ENCODE results near the gene MBNL2. TPM values are rescaled to one million over a fixed set of nuclear protein-coding genes. Genes with fewer than 3 reads are reported as not detected.

The MBNL2 gene
- total RNA-seq, 1 experiment from 2014 or later: 74.3 TPM

DNA sequence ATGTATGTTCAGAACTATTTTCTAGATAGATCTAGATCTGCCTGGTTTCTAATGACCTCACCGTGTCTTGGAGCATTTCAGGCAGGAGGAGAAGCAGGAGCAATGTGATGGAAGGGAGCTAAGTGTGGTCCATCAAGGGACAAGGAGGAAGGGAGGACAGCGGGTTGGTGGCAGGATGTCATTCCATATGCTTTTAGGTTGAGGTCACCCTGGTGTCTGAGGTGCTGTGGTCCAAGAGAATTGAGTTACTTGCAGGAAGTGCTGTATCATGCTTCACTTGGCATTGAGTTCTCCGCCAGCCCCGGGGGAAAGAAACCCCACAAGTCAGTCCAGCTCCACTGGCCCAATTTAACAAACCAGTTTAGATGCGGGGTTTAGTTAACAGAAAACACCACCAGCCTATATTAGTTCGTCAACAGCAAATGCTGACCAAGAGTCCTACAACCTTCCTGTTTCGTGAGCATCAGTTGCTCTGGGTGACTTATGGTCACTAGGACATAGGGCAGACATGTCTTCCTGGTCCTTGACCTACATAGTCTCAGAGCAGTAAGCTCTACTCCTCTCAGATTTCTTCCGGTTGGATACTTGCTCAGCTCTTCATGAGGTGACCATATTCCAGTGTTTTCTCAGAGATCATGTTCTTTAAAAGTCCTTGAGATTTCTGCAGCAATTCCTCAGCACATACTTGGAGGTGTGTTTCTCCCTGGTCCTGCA is 79.4 kb downstream of the MBNL2 start:
- no peak for TF ChIP-seq CTCF (IDR thresholded peaks at IDR 0.05; ENCODE audit: unreplicated experiment)
- Mint-ChIP-seq H3K27me3 (ENCODE audit: insufficient read depth, unreplicated experiment) (no peaks in the 10 kb centered on the region), H3K36me3 (ENCODE audit: insufficient read depth, unreplicated experiment) (no peaks in the 10 kb centered on the region), H3K4me3 (ENCODE audit: unreplicated experiment) (no peak overlapping the region), H3K27ac (ENCODE audit: low read depth, unreplicated experiment) (no peak overlapping the region), H3K9me3 (ENCODE audit: unreplicated experiment) (no peaks in the 10 kb centered on the region), H3K4me1 (ENCODE audit: insufficient read depth, unreplicated experiment) (peaks cover 25% of the 10 kb centered on the region)
- intact Hi-C loops (cut with micrococcal nuclease): no loop called here
- ChIA-PET POLR2A (interaction anchor here (0.6 to 0.9 kb wide), 4 partner anchors 26 to 80 kb away, joined by 3 to 4 read pairs (median 3); no protein-coding TSS in a partner anchor), CTCF (interaction anchor here (0.7 to 1.3 kb wide), 4 partner anchors 9 to 191 kb away, joined by 3 to 5 read pairs (median 4); no protein-coding TSS in a partner anchor)
- DNase-seq (ENCODE audit: unreplicated experiment): no peak
- no TSS peak for BruUV-seq (replicated peaks)

- Mint-ChIP-seq H3K4me3 (ENCODE audit: unreplicated experiment) (no peak overlapping the region), H3K9me3 (ENCODE audit: unreplicated experiment) (no peaks in the 10 kb centered on the region), H3K36me3 (ENCODE audit: insufficient read depth, unreplicated experiment) (no peaks in the 10 kb centered on the region), H3K4me1 (ENCODE audit: insufficient read depth, unreplicated experiment) (peaks cover 18% of the 10 kb centered on the region), H3K27ac (ENCODE audit: low read depth, unreplicated experiment) (no peak overlapping the region), H3K27me3 (ENCODE audit: insufficient read depth, unreplicated experiment) (no peaks in the 10 kb centered on the region)
- POLR2A ChIA-PET: interaction anchor here (0.6 to 2.4 kb wide), 3 partner anchors 78 to 362 kb away, joined by 3 to 8 read pairs (median 3); no protein-coding TSS in a partner anchor
- DNase-seq (ENCODE audit: unreplicated experiment): peak; percentile 44
- no TSS peak for BruUV-seq (replicated peaks)
- TF ChIP-seq CTCF (IDR thresholded peaks at IDR 0.05; ENCODE audit: unreplicated experiment): no peak
- intact Hi-C loops (cut with micrococcal nuclease): no loop called here
- CTCF ChIA-PET: interaction anchor here (0.6 to 1.2 kb wide), 5 partner anchors 8 to 192 kb away, joined by 3 to 5 read pairs (median 3); no protein-coding TSS in a partner anchor
Measured at GRCh38 chr13:97302611-97303010, 80.5 kb downstream of the MBNL2 start.

DNA sequence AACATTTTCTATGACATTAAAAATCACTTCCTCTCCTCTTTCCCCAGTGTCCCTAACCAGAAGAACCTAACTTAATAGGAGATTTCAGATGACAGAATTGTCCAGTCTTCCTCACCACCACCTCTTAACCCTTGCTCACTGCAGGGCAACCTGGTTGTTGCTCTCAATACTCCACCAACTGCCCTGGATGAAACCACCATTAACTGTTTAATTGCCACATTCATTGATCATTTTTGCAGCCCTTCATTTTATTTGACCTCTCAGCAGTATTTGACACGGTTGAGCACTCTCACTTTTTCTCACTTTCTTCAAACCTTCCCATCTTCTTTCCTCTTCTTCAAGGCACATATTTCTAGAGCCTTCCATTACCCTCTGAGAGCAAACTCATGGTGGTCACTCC is 84.0 kb downstream of the MBNL2 start:
- Mint-ChIP-seq H3K27me3 (ENCODE audit: insufficient read depth, unreplicated experiment) (no peaks in the 10 kb centered on the region), H3K27ac (ENCODE audit: low read depth, unreplicated experiment) (no peak overlapping the region), H3K4me1 (ENCODE audit: insufficient read depth, unreplicated experiment) (peaks cover 23% of the 10 kb centered on the region), H3K9me3 (ENCODE audit: unreplicated experiment) (no peaks in the 10 kb centered on the region), H3K4me3 (ENCODE audit: unreplicated experiment) (no peak overlapping the region), H3K36me3 (ENCODE audit: insufficient read depth, unreplicated experiment) (peaks cover 7% of the 10 kb centered on the region)
- no peak for DNase-seq (ENCODE audit: unreplicated experiment)
- intact Hi-C loops (cut with micrococcal nuclease): no loop called here
- ChIA-PET POLR2A (interaction anchor here (0.9 to 1.0 kb wide), 2 partner anchors 10 to 84 kb away, joined by 3 to 5 read pairs; partner anchors contain the start of gene MBNL2), CTCF (interaction anchor here (0.6 to 1.6 kb wide), 4 partner anchors 55 to 289 kb away, joined by 3 read pairs; no protein-coding TSS in a partner anchor)
- BruUV-seq (replicated peaks): no TSS peak
- TF ChIP-seq CTCF (IDR thresholded peaks at IDR 0.05; ENCODE audit: unreplicated experiment): no peak

DNA sequence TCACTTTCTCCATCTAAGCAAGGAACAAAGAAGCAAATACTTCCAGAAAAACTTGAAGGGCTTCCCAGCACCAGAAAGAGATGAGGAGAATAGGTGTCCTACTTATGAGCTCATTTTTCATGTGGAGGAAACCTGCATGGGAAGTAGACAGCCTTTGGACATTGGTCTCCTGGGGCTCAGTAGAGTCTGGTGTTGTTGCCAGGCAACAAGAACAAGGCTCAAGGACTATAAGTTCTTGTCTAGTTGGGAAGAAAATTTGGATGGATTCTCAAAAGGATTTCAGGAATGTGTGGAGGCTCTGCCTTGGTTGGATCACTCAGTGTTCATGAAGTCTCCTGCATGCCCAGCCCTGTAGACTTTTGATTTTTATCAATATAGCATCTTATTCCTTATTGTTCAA is 84.5 kb downstream of the MBNL2 start:
- Mint-ChIP-seq H3K4me1 (ENCODE audit: insufficient read depth, unreplicated experiment) (peaks cover 23% of the 10 kb centered on the region), H3K27me3 (ENCODE audit: insufficient read depth, unreplicated experiment) (no peaks in the 10 kb centered on the region), H3K36me3 (ENCODE audit: insufficient read depth, unreplicated experiment) (peaks cover 7% of the 10 kb centered on the region), H3K27ac (ENCODE audit: low read depth, unreplicated experiment) (no peak overlapping the region), H3K4me3 (ENCODE audit: unreplicated experiment) (no peak overlapping the region), H3K9me3 (ENCODE audit: unreplicated experiment) (no peaks in the 10 kb centered on the region)
- CTCF ChIA-PET: interaction anchor here (1.0 kb wide), 1 partner anchor 94 kb away, joined by 3 read pairs; no protein-coding TSS in a partner anchor
- POLR2A ChIA-PET: no interaction called here
- intact Hi-C loops (cut with micrococcal nuclease): no loop called here
- DNase-seq (ENCODE audit: unreplicated experiment): no peak
- no TSS peak for BruUV-seq (replicated peaks)
- no peak for TF ChIP-seq CTCF (IDR thresholded peaks at IDR 0.05; ENCODE audit: unreplicated experiment)

All from MCF 10A (cell line).